ENCODE results near the gene LMBRD2. TPM values are rescaled to one million over a fixed set of nuclear protein-coding genes. Genes with fewer than 3 reads are reported as not detected.
"Not testable (repeated sequence)": the region's sequence is repeated elsewhere in the genome, so short reads cannot be mapped to it uniquely, and the experiment has no call there.

Gene LMBRD2
- polyA plus RNA-seq (ENCODE audit: insufficient read length), result 21.7 TPM
- long read RNA-seq, donor 1, full-length matches to known transcripts, result 4 of 10 reads
- long read RNA-seq, donor 1, partial matches to known transcripts, result 6 of 10 reads
- long read RNA-seq, donor 1, other reads (novel, unspliced or antisense), result 0 of 10 reads
- long read RNA-seq, donor 2, result 0 reads
- long read RNA-seq, donor 3, full-length matches to known transcripts, result 2 of 2 reads
- long read RNA-seq, donor 3, partial matches to known transcripts, result 0 of 2 reads
- long read RNA-seq, donor 3, other reads (novel, unspliced or antisense), result 0 of 2 reads
- long read RNA-seq, donor 4, result 0 reads
- long read RNA-seq, donor 5, result 0 reads
- long read RNA-seq, donor 6, full-length matches to known transcripts, result 2 of 10 reads
- long read RNA-seq, donor 6, partial matches to known transcripts, result 8 of 10 reads
- long read RNA-seq, donor 6, other reads (novel, unspliced or antisense), result 0 of 10 reads
- long read RNA-seq, donor 7, partial matches to known transcripts, result 17 of 17 reads
- long read RNA-seq, donor 7, other reads (novel, unspliced or antisense), result 0 of 17 reads
- long read RNA-seq, donor 8, result 0 reads

- peak; percentile 97 for DNase-seq
These were observed at the start of gene LMBRD2, which contains the start of gene SKP2 for GRCh38 chr5:36151434-36152323. Gene LMBRD2, minus strand, starts transcription at chr5:36151887. Its CDS starts 8,538 bp downstream, at chr5:36143349. Gene SKP2, plus strand, starts transcription at chr5:36152111. Its CDS starts 152 bp downstream, at chr5:36152263.

- DNase-seq, result no peak
These were observed 48.8 kb upstream of the LMBRD2 start for GRCh38 chr5:36200513-36200912.

GRCh38 chr5:36199620-36200019, 47.9 kb upstream of the LMBRD2 start:
- no peak for DNase-seq

GRCh38 chr5:36198783-36199182, 47.1 kb upstream of the LMBRD2 start:
- DNase-seq, result not testable (repeated sequence)

- no peak for DNase-seq
These were observed 46.6 kb upstream of the LMBRD2 start for GRCh38 chr5:36198281-36198680.

GRCh38 chr5:36193746-36194145, 42.1 kb upstream of the LMBRD2 start:
- DNase-seq, result no peak

- DNase-seq, result not testable (repeated sequence)
These were observed 32.7 kb upstream of the LMBRD2 start for GRCh38 chr5:36184408-36184807.

- no peak for DNase-seq
These were observed 30.1 kb upstream of the LMBRD2 start for GRCh38 chr5:36181774-36182173.

GRCh38 chr5:36180556-36181350, 29.1 kb upstream of the LMBRD2 start:
- no peak for DNase-seq

GRCh38 chr5:36179950-36180349, 28.3 kb upstream of the LMBRD2 start:
- DNase-seq, result no peak

- DNase-seq, result no peak
These were observed 26.8 kb upstream of the LMBRD2 start for GRCh38 chr5:36178524-36178890.

- DNase-seq, result peak; percentile 17
These were observed 26.2 kb upstream of the LMBRD2 start for GRCh38 chr5:36177715-36178523.

GRCh38 chr5:36177154-36177553, 25.5 kb upstream of the LMBRD2 start:
- no peak for DNase-seq

GRCh38 chr5:36175043-36175442, 23.4 kb upstream of the LMBRD2 start:
- DNase-seq, result no peak

- no peak for DNase-seq
These were observed 22.4 kb upstream of the LMBRD2 start for GRCh38 chr5:36174119-36174518.

GRCh38 chr5:36173426-36173825, 21.7 kb upstream of the LMBRD2 start:
- DNase-seq, result no peak

GRCh38 chr5:36172599-36172998, 20.9 kb upstream of the LMBRD2 start:
- DNase-seq, result no peak

- DNase-seq, result no peak
These were observed 19.2 kb upstream of the LMBRD2 start for GRCh38 chr5:36170832-36171424.

GRCh38 chr5:36168737-36169136, 17.1 kb upstream of the LMBRD2 start:
- no peak for DNase-seq

- DNase-seq, result no peak
These were observed 12.8 kb upstream of the LMBRD2 start for GRCh38 chr5:36164461-36164860.

Measured in left kidney (tissue), 8 donors.